22Rv1 (cell line): ENCODE measurements around the gene SATB1.

Experiments used
- ZFX ChIP-seq: fragments of 450-650 bp; IDR thresholded peaks from 2 replicates; pipeline ENCODE4 v1.6.1; 2017; ENCODE audit warnings: antibody characterized with exemption, borderline replicate concordance
- TF ChIP-seq, protein P1 (sequence below): fragments of 450-650 bp; IDR thresholded peaks from 2 replicates; pipeline ENCODE4 v1.5.1; 2017; ENCODE audit warnings: mild to moderate bottlenecking

DNA sequence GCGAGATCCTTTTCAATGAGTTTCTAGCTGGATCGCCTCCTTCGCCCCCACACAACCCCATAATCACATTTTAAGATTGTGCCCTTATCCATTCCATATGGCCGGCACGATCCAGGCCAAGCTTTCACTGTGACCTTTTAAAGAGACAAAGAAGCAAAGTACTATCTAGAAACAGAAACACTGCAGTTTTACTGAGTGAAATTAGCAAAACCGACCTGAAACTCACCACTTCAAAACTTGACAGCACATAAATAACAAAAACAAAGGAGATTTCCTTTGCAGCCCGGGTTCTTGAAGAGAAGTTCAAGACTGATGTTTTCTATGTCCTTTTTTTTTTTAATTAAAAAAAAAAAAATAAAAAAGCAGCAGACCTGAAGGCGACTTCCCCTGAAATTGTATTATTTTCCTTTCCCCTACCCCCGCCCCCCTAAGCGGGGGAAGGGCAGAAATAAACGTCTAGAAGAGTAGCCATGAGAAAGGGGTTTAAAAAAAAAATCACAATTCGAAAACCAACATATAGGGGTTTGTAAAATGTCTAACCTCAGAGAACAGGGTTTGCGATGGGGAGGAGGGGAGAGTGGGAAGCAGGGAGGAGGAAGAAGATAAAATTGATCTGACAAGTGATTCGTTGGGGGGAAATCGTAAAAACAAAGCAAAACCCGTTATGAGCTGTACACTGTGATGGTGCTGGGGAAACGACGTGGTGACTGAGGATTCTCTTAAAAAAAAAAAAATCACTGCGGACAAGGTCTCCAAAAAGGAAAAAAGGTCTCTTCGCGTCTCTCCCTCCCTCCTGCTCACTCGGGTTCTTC lies 1.5 kb downstream of the SATB1 start:
- TF ChIP-seq, protein P1, sequence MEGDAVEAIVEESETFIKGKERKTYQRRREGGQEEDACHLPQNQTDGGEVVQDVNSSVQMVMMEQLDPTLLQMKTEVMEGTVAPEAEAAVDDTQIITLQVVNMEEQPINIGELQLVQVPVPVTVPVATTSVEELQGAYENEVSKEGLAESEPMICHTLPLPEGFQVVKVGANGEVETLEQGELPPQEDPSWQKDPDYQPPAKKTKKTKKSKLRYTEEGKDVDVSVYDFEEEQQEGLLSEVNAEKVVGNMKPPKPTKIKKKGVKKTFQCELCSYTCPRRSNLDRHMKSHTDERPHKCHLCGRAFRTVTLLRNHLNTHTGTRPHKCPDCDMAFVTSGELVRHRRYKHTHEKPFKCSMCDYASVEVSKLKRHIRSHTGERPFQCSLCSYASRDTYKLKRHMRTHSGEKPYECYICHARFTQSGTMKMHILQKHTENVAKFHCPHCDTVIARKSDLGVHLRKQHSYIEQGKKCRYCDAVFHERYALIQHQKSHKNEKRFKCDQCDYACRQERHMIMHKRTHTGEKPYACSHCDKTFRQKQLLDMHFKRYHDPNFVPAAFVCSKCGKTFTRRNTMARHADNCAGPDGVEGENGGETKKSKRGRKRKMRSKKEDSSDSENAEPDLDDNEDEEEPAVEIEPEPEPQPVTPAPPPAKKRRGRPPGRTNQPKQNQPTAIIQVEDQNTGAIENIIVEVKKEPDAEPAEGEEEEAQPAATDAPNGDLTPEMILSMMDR: no peak
- TF ChIP-seq ZFX: no peak
